22Rv1 (cell line): ENCODE measurements around the gene NADSYN1.

ENCODE experiments used
- H3K27ac ChIP-seq: fragments of 450-650 bp; 2 replicates; pipeline ENCODE4 v1.5.1; 2017
- CTCF ChIP-seq: fragments of 450-650 bp; IDR thresholded peaks from 2 replicates; pipeline ENCODE4 v1.5.1; 2017; ENCODE audit warnings: mild to moderate bottlenecking
- ZFX ChIP-seq: fragments of 450-650 bp; IDR thresholded peaks from 2 replicates; pipeline ENCODE4 v1.6.1; 2017; ENCODE audit warnings: antibody characterized with exemption, borderline replicate concordance

The NADSYN1 gene

DNA sequence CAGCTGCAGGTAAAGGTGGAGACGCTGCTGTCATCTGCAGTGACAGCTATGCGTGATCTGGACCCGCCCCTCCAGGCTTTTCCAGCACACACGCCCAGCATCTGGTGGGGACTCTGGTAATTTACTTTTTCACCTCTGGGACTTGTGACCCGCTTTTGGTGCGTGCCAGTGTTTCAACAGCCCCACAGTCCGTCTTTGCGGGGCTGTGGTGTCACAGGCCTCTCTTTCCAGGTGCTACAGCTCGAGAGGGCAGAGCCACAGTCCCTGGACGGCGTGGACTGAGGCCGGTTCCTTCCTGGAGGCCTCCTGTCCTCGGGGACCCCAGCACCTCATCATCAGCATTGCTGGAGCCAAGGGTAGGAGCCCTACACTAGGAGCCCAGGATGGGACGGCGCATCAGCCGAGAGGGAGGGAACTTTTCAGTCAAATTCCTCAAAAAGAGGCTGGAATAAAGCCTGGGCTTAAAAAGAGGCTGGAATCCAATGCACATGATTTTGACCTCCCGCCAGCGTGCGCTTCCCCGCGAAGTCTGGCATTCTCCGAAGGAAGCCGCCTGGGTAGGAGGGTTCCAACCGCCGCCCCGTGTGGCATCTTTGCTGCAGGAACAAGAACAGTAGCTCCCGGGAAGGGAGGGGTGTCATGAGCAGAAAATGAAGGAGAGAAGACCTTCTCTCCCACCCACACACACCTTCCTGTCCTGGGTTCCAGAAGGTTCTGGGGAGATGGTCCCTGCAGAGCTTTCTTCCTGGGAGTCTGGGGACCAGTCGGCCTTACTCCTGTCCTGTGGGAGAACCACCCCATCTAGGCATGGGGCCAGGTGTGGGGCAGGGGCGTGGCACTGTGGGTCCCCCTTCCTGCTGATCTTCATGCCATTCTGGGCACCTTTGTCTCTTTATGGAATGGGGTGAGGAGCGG is 48.3 kb downstream of the NADSYN1 start:
- H3K27ac ChIP-seq, result no peak overlapping the region
- TF ChIP-seq ZFX (no peak), CTCF (no peak)

GRCh38 chr11:71502026-71502425 is 49.0 kb downstream of the NADSYN1 start:
- TF ChIP-seq CTCF (no peak), ZFX (no peak)
- no peak overlapping the region for H3K27ac ChIP-seq

DNA sequence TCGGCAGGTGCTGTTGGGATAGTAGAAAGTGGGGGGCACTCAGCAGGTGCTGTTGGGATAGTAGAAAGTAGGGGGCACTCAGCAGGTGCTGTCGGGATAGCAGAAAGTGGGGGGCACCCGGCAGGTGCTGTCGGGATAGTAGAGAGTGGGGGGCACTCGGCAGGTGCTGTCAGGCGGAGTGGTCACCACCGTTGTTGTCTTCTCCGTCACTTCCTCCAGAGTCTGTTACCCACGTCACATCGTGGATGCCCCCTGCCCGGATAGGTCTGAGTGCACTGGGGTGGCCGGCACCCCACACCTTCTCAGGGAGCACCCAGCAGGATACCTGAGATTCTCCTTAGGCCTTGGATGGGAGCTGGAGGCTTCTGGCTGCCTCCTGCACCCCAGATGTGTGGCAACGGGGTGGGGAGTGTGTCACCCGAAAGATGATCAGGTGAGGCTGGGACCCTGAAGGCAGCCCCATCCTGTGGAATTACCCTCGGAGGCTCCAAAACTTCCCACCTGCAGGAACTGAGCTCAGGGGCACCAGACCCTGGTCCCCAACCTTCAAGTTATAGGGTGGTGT is 50.0 kb downstream of the NADSYN1 start:
- TF ChIP-seq CTCF, result no peak
- no peak for TF ChIP-seq ZFX
- no peak overlapping the region for H3K27ac ChIP-seq

DNA sequence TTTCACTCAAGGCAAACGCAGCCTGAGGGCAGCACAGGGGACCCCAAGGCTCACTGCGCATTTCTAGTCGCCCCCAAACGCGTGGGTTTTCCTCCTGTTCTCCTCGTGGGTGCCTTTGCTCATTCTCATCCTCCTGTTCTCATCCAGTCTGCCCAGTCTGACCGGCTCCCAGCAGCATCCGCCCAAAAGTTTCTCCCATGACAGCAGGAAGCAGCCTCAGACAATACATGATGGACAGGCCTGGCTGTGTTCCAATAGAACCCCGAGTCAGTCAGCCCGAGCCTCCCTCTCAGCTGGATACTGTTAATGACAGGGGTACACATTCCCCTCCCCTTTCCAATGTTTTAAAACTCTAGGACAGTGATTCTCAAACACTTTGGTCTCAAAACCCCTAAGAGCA is 51.5 kb downstream of the NADSYN1 start:
- no peak for TF ChIP-seq CTCF
- no peak for TF ChIP-seq ZFX
- no peak overlapping the region for H3K27ac ChIP-seq

DNA sequence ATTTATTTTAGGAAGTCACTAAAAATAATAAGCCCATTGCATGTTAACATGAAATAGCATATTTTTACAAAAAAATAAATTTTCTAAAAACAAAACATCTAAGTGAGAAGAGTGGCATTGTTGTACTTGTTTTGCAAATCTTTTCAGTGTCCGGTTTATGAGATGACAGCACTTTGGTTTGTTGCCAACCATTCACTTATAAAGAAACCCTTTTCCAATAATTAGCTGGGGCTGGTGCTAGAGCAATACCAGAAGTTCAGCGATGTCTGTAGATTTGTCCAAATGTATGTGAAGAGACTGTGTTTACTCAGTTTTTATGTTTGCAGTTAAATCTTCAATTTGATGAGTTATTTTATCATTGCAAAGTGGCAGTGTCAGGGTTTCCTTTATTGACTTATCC is 52.0 kb downstream of the NADSYN1 start:
- no peak for TF ChIP-seq ZFX
- no peak for TF ChIP-seq CTCF
- no peak overlapping the region for H3K27ac ChIP-seq

DNA sequence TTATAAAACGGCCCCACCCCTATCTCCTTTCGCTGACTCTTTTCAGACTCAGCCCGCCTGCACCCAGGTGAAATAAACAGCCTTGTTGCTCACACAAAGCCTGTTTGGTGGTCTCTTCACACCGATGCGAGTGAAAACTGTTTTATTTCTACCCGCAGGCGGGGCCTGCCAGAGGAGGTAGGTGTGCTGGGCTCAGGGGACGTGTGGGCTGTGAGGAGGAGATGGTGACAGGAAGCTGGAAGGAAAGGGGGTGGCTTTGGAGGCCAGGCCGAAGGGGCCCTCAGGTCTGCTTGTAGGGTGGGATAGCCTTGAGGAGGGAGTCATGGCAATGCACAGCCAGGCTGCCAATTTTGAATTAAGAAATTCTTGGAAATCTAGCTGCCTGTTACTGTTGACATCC is 52.8 kb downstream of the NADSYN1 start:
- TF ChIP-seq ZFX (no peak), CTCF (no peak)
- no peak overlapping the region for H3K27ac ChIP-seq

GRCh38 chr11:71507102-71507501 is 54.1 kb downstream of the NADSYN1 start:
- no peak overlapping the region for H3K27ac ChIP-seq
- TF ChIP-seq CTCF (no peak), ZFX (no peak)
